HL-60 (cell line): ENCODE data around the gene CHRNE.

Experiments used
- CTCF ChIP-seq: IDR thresholded peaks from one replicate; pipeline ENCODE4 v1.5.1; 2011; ENCODE audit warnings: low read length, control low read depth, inconsistent platforms; ENCODE audit not compliant: insufficient read depth
- GABPA ChIP-seq: IDR thresholded peaks from 2 replicates; pipeline ENCODE4 v1.6.1; 2012; ENCODE audit warnings: low read depth
- POLR2AphosphoS5 ChIP-seq: IDR thresholded peaks from 2 replicates; pipeline ENCODE4 v1.6.1; 2012; ENCODE audit warnings: low read depth

GRCh38 chr17:4951486-4951885 lies 48.6 kb upstream of the CHRNE start:
- TF ChIP-seq CTCF = no peak
- TF ChIP-seq GABPA = no peak
- no peak for TF ChIP-seq POLR2AphosphoS5
